Brain microvascular endothelial cell (primary cell): Measurements from ENCODE around the gene TTL.

Experiments used
- DNase-seq: peaks from one replicate; pipeline ENCODE4 v3.0.0-alpha.2; 2020
- H3K27ac ChIP-seq: fragments of 250-450 bp; sonication (Bioruptor Pico); 2 replicates; pipeline ENCODE4 v1.5.1; 2020; ENCODE audit warnings: mild to moderate bottlenecking, moderate library complexity
- H3K27me3 ChIP-seq: fragments of 250-450 bp; sonication (Bioruptor Pico); replicated peaks from 2 replicates; pipeline ENCODE4 v1.5.1; 2020; ENCODE audit warnings: mild to moderate bottlenecking
- H3K36me3 ChIP-seq: fragments of 250-450 bp; sonication (Bioruptor Pico); replicated peaks from 2 replicates; pipeline ENCODE4 v1.5.1; 2020; ENCODE audit warnings: mild to moderate bottlenecking
- H3K4me3 ChIP-seq: 2 replicates; pipeline ENCODE4 v1.5.1; 2011; ENCODE audit warnings: low read depth, mild to moderate bottlenecking, control low read depth, low read length, moderate library complexity
- CTCF ChIP-seq: IDR thresholded peaks from 2 replicates; pipeline ENCODE4 v1.5.1; 2011; ENCODE audit warnings: low read depth, mild to moderate bottlenecking, moderate library complexity, low read length, control low read depth, inconsistent platforms; ENCODE audit errors: missing control alignments
- in situ Hi-C: cut with HindIII; loops from 2 replicates; pipeline ENCODE4 v1.10.0; 2017; ENCODE audit warnings: low sequenced_read_pairs, low pct_ligation_motif_present

TTL gene

GRCh38 chr2:112463256-112463655, 18.7 kb upstream of the TTL start:
- no peak for DNase-seq
- in situ Hi-C loops: no loop called here
- no peak overlapping the region for H3K27ac ChIP-seq
- no peaks in the 10 kb centered on the region for H3K36me3 ChIP-seq
- no peak overlapping the region for H3K4me3 ChIP-seq
- no peaks in the 10 kb centered on the region for H3K27me3 ChIP-seq
- no peak for TF ChIP-seq CTCF

- peak; percentile 42 for TF ChIP-seq CTCF
- DNase-seq: peak; percentile 4
- H3K4me3 ChIP-seq: no peak overlapping the region
- H3K27ac ChIP-seq: no peak overlapping the region
- in situ Hi-C loops: no loop called here
- H3K27me3 ChIP-seq: no peaks in the 10 kb centered on the region
- H3K36me3 ChIP-seq: no peaks in the 10 kb centered on the region
Measured at GRCh38 chr2:112465382-112465781, 16.6 kb upstream of the TTL start.

- Histone ChIP-seq H3K4me3 (no peak overlapping the region), H3K27me3 (no peaks in the 10 kb centered on the region), H3K36me3 (no peaks in the 10 kb centered on the region), H3K27ac (no peak overlapping the region)
- DNase-seq: no peak
- no peak for TF ChIP-seq CTCF
- in situ Hi-C loops: no loop called here
Measured at GRCh38 chr2:112472547-112473263, 9.3 kb upstream of the TTL start.

GRCh38 chr2:112474844-112475486, 7.0 kb upstream of the TTL start:
- in situ Hi-C loops: no loop called here
- Histone ChIP-seq H3K4me3 (no peak overlapping the region), H3K27me3 (no peaks in the 10 kb centered on the region), H3K27ac (no peak overlapping the region), H3K36me3 (no peaks in the 10 kb centered on the region)
- TF ChIP-seq CTCF: no peak
- DNase-seq: peak; percentile 12

GRCh38 chr2:112476434-112476833, 5.5 kb upstream of the TTL start:
- Histone ChIP-seq H3K27ac (no peak overlapping the region), H3K27me3 (no peaks in the 10 kb centered on the region), H3K4me3 (no peak overlapping the region), H3K36me3 (no peaks in the 10 kb centered on the region)
- in situ Hi-C loops: no loop called here
- TF ChIP-seq CTCF: no peak
- no peak for DNase-seq
